ENCODE measurements around the gene UNC13A. TPM values are rescaled to one million over a fixed set of nuclear protein-coding genes. Genes with fewer than 3 reads are reported as not detected.
A peak's percentile ranks its signal among the peaks of the same experiment; 100 is the strongest.

Gene UNC13A
- total RNA-seq, 1 donor from 2014 or later: 0.04 TPM

DNA sequence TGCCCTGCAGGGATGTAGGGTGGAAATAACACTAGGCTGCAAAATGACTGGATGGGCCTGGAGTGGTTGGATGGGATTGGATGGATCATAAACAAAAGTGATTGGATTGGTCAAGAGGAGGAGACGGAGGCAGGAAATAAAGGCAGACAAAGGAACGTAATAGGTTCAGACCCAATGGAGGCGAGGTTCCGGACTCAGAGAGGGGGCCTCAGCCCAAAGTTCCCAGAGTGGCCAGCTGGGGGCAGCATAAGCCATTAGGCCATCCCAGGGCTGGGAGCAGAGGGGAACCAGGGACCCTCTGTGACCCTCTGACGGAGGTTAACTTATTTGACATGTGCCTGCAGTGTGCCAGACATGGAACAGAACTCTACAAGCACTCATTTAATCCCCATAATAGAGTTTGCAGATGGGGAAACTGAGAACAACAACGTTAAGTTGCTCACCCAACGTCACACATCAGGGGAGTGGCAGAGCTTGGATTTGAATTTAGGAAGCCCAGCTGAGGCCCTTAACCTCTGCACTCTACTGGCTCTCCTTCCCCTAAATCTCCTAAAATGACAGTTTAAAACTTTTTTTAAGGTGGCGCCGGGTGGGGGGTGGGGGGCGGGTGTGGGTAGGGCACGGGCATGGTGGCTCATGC, 15.8 kb upstream of the UNC13A start:
- peak; percentile 79 for ATAC-seq

DNA sequence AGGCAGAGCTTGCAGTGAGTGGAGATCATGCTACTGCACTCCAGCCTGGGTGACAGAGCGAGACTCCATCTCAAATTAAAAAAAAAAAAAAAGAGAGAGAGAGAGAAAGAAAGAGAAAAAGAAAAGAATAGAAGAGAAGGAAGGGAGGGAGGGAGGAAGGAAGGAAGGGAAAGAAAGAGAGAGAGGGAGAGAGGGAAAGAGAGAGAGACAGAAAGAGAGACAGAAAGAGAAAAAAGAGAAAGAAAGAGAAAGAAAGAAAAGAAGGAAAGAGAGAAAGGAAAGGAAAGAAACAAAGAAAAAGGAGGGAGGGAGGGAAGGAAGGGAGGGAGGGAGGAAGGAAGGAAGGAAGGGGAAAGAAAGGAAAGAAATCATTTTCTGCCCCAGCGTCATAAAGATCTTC, 7.0 kb upstream of the UNC13A start:
- ATAC-seq: no peak

DNA sequence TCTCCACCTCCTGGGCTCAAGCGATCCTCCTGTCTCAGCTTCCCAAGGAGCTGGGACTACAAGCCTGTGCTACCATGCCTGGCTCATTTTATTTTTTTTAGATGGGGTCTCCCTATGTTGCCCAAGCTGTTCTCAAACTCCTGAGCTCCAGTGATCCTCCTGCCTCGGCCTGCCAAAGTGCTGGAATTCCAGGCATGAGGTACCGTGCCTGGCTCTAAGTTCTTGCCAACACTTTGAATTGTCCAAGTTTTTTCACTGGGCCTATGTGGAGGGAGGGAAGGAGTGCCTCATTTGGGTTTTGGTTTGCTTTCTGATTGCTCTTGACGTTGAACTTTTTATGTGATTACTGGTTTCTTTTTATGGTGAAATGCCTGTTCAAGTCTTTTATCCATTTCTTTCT, 4.4 kb upstream of the UNC13A start:
- ATAC-seq: no peak

DNA sequence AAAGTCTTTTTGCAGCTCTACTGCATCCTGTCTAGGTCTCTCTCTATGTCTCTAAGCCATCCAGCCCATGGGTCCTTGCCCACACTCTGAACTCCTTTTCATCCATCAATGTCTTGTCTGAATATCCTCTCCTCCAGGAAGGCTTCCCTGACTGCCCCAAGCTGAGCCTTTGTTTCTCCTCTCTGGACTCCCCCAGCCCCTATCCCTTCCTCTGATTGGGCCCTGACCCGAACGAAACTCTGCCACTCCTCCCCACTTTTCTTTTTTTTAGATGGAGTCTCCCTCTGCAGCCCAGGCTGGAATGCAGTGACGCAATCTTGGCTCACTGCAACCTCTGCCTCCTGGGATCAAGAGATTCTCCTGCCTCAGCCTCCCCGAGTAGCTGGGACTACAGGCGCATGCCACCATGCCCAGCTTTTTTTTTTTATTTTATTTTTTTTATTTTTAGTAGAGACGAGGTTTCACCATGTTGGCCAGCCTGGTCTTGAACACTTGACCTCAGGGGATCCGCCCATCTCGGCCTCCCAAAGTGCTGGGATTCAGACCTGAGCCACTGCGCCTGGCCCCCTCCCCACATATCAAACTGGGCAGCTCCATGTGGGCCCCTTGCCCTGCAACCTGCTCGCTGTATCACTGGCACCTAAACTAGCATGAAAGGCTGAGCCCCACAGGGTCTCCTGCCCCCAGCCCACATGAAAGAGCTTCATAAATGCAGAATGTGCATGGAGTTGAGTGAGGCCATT, 870 bp upstream of the UNC13A start:
- ATAC-seq: no peak

DNA sequence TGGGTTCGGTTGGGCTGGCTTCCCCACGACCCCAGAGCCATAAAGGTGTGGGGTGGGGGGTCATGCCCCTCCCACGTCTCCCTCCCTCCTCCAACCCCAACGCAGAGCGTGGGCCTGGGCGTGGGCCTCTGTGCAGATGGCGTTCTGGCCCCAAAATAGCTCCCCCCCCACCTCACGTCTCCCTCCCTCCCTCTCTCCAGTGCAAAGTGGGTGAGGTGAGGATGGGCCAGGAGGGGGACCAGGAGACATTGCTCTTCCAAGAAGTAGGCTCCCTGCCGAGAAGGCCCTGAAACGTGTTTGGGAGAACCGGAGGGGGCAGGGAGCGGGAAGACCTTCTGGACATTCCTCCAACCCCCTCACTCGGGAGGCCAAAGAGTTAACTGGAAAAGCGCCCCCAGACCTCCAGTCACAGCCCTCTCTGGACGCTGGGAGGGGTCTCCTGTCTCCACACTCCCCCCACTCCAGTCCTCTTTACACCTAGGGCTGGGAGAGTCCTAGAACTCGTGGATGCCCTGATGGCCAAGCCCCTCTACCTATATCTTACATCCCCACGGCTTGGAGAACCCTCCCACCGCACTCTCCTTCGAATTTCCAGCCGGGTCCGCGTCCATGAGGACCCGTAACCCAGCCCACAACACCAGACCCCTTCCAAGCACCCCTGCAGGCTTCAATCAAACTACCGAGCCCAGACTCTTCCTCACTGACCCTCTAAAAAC, 855 bp downstream of the UNC13A start:
- ATAC-seq: no peak

DNA sequence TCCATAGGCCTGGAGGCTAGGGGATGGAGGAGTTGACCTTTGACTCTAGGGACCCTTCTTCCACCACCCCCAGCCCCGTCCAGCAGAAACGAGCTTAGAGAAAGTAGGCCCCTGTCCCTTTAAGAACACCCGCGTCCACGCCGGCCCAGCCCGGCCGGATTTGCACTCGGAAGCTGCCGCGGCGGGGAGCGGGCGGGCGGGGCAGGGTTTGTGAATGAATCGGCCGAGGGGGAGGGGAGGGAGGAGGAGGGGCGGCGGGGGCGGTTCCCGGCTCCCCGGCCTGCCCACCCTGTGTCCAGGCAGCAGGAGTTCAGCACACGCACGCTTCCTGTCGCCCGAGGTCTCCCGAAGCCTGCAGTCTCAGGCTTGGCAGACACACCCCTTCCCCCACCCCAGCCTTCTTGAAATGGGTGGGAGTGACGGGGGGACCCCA, 1.5 kb downstream of the UNC13A start:
- peak; percentile 11 for ATAC-seq

DNA sequence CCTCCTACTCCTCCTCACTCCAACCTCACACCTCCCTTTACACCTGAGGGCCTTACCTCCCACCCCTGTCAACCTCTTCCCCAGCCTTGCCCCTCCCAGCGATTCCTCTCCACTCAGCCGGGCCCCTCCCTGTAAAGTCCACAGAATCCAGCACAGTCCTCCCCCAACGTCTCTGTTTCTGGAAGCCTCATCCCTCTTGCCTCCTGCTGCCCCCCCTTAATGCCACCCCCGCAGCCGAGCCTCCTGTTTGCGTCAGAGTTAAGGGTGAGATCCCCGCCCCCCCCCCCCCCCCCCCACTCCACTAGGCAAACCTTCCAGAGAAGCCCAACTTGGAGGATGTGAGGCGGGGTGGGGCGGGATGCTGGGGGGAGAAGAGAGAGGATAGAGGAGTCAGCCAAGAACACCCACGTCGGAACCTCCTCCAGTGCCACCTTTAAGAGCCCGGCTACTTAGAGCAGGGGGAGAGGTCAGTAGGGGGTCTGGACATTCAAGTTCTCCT, 2.1 kb downstream of the UNC13A start:
- peak; percentile 9 for ATAC-seq

DNA sequence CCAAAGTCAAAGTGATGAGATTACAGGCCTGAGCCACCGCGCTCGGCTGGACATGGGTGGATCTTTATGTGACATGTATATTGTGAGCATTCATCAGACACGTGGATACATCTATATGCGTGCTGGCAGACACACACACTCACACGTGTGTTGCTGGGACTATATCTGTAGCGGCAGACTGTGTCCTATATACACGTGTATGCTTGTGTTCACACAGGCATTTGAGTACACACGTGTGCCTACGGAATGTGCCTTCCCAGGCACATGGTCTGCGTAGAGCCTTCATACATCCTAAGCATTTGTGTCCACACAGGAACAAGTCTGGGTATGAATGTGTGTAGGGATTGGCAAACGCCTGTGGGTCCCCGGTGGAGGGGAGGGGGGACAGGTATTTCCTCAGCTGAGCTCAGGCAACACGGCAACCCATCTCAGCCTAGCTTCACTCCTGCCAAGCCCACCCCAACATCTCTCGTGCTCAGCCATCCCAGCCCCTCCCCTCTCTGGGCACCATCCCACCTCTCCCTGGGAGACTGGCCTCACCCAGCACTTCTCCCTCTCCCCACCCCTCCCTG, 2.6 kb downstream of the UNC13A start:
- ATAC-seq: no peak

DNA sequence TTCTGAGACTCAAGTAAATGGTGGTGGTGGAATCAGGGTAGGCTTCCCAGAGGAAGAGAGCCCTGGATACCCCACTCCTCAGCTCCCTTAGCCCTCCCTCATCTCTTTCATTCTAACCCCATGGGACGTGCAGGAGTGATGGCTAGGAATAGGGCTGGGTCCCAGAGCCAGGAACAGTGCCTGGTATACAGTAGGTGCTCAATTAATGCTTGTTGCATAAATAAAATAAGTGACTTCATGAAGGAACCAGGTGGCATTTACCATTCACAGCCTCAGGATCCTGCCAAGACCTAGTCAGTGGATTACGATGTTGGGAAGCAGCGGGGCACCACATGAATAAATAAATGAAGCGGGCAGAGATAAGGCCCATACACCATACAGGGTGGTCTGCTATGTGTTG, 3.9 kb downstream of the UNC13A start:
- no peak for ATAC-seq

DNA sequence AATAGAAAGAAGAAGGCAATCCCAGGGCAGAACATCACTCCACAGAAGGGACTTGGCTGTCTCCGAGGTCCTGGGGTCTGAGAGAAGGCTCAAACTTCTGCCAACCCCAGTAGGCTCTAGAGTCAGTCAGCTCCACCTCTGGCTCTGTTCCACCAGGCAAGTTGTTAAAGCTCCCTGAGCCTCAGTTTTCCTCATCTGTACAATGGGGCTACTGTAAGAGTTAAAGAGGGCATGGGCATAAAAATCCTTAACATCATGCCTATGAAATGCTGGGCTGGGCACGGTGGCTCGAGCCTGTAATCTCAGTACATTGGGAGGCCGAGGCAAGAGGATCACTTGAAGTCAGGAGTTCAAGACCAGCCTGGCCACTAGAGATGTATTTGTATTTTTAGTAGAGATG, 5.1 kb downstream of the UNC13A start:
- ATAC-seq: no peak

DNA sequence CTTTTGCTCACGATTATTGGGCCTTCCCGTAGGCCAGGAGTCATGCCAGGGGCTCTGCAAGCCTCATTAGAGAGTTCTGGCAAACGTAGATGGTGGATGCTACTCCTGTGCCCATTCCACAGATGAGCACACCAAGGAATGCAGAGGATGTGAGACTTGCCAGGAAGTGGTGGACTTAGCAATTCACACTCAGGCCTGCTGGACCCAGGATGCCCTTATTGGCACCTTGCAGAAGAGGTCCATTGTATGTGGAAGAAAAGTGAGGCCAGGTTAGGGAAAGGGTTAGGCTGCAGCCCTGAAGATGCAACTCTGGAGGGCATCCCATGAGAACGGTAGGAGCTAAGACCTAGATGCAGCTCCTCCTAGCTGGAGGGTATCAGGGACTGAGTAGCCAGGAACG, 5.9 kb downstream of the UNC13A start:
- no peak for ATAC-seq

DNA sequence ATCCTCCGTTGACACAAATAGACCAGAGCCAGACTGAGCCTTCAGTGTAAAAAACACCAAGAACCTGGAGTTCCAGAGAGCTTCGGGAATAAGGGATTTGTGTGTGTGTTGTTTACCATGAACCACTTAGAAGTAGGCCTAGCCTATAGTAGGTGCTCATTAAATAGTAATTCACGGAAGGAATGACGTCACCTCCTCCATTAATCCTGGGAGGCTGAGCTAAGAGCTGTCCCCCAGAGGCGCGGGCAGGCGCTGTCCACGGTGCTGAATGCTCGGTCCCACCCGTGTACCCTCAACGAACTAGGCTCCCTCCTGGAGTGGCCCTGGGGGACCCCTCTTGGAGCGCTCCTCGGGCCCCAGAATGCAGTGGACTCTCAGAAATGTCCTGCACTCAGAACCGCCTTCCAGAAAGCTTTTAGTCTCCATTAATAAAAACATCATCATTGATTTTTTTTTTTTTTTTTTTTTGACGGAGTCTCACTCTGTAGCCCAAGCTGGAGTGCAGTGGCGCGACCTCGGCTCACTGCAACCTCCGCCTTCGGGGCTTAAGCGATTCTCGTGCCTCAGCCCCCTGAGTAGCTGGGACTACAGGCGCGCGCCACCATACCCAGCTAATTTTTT, 6.5 kb downstream of the UNC13A start:
- ATAC-seq: no peak

DNA sequence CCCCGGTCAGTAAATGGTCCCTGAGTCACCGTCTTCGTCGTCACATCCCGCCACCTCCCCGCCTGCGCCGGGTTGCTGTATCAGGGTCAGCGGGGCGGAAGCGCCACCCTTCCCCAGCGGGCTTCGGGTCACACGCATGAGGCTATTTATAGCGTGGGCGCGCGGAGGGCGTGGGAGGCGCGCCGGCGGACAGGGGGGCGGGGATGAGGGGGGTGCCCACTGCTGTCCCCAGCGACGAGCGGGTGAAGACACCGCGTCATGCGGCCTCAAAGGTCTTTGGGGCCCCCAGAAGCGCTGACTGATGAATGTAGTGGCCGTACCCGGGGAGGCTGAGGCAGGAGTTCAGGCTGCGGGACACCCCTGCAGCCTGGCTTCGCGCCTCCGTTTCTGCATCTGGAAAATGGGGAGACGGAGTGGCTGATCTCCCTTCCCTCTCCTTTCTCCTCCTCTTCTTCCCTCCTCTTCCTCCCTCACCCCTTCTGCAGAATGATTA, 7.9 kb downstream of the UNC13A start:
- peak; percentile 63 for ATAC-seq

DNA sequence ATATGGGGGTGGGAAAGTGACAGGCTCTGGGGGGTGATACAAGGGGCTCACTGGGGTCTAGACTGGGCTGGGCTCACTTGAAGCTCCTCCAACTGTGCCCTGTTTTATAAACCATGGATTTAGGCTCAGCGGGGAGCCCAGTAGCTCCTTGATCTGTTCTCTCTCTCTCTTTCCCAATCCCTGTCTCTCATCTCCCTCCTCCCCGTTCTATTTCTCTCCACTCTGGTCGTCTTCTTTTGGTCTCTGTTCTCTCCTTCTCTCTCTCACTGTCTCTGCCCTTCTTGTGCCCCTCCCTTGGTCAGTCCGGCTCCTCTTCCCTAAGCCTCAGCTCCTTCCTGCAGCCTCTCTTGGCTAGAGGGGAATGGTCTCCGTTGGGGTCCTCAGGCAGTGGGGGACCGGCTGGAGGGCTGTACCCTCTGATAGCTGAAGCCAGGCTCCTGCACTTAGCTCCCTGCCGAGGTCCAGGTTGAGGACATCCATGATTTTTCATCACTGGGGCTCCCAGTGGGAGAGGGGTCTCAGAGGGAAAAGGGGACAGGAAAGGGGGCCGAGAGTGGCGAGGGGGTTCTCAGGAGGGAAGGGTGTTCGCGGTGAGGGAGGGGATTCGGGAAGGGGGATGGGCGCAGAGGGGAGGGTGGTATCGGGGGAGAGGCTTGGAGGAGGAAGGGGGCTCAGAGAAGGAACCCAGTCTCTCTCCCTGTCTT, 8.5 kb downstream of the UNC13A start:
- ATAC-seq: no peak

DNA sequence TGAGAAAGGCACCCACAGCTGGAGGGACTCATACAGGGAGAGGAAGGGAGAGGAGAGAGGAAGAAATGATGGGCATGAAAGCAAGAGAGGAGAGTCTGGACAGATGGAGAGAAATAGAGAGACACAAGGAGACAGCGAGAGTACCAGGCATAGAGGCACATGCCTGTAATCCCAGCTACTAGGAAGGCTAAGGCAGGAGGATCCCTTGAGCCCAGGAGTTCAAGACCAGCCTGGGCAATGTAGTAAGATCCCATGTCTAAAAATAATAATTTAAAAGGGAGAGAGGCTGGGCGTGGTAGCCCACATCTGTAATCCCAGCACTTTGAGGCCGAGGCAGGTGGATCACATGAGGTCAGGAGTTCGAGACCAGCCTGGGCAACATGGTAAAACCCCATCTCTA, 9.3 kb downstream of the UNC13A start:
- no peak for ATAC-seq

DNA sequence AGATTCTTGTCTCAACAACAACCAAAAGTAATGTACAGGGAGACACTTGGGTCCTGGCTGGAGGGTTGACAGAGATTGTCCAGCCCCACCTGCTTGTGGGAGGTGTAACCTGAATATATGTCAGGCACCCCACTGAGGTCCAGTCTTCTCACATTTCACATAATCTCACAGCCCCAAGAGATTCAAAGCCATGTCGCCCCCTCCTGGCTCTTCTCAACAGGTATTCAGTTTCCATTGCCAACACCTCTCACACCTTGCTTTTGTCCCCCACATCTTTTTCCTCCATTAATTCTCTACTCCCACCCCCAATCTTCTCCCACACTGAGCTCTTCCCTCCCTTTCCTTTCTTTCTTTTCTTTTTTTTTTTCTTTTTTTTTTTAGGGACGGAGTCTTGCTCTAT, 11.2 kb downstream of the UNC13A start:
- ATAC-seq: no peak

DNA sequence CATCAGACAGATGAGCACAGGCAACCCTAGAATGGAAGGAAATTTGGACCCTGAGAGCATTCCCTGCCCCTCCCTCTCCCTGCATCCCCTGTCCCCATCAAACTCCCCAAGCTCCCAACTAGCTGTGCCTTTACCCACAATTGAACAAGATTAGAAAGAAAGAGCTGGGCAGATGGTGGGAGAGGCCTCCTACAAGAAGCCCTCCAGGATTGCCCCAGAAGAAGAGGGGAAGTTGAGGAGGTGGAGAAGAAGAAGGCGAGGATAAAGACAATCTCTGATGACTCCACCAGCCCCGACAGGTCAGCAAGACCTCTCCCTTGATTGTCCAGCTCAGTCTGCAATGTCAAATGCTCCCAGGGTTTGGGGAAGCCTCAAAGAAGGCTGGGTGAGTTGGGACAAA, 11.9 kb downstream of the UNC13A start:
- no peak for ATAC-seq

DNA sequence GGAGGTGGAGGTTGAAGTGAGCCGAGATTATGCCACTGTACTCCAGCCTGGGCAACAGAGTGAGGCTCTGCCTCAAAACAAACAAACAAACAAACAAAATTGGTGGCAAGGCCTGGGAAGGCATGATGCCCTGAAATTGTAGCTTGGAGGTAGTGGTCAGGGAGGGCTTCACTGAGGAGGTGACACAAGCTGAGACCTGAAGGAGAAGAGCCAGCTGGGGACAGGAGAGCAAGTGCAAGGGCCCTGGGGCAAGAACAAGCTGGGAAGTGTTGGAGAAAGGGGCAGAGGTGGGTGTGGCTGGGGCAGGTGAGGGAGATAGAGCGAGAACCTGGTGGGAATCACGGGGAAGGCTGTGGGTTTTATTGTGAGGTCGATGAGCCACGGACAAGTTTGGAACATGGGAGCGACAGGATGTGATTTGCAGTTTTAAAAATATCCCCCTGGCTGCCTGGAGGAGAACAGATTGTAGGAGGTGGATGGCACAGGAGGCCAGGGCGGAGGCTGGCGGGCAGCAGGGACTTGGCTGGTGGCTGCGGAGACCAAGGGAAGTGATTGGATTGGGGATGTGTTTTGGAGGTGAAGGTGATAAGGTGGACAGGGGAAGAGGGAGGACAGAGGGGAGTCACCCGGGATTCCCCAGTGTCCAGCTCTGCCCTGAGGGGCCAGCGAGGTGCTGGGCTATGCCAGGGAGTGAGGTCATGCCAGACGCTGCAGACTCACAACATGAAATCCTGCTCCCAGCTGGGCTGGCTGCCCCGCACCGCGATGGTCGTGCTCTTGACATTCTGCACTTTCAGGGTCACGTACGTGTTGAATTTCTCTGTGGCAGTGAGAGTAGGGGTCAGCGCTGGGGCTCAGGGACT, 14.0 kb downstream of the UNC13A start:
- ATAC-seq: no peak

DNA sequence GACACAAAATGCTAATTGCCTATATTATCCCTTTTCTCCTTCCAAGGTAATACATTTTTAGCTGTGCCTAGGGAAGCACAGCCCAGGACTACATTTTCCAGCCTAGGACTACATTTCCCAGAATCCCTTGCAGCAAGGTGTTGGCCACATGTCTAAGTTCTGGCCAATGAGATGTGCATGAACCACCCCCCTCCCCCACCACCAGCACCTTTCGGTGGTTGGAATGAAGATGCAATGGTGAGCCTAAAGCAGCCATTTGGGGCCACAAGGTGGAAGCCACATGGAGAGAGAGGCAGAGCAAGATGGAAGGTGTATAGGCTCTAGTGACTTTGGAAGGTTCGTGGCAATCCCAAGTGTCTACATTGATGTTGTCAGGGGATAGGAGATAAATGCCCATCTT, 16.2 kb downstream of the UNC13A start:
- ATAC-seq: peak; percentile 44

DNA sequence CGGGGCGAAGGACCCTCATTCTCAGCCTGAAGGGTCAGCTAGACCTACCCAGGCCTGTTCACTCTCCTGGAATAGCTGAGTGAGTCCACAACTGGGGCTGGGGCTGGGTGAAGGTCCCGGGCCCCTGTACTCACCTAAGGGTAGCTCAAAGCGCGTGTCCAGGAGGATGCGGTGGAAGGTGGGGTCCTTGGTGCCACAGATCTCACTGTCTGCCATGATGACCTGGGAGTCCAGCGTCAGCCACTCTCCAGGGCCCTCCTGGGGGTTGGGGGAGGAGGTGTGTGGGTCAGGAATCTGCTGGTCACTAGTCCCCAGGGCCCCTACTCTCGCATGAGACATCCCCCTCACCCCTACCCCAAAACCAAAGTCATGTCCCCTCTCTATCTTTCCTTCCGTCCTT, 18.7 kb downstream of the UNC13A start:
- ATAC-seq: no peak

DNA sequence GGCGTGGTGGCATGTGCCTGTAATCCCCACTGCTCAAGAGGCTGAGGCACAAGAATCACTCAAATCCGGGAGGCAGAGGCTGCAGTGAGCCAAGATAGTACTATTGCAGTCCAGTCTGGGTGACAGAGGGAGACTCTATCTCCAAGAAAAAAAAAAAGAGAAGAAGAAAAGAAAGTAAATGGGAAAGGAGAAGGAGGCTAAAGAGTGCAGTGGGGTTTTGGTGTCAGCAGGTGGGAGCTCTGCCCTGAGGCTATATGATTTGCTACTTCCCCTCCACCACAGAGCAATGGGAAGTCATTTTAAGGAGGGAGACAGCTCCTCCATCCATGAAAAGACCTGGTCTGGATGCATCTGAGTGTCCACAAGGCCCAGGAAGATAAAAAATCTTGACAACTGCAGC, 23.1 kb downstream of the UNC13A start:
- ATAC-seq: no peak
